ENCODE data around the gene DLGAP1.

DLGAP1 gene

GRCh38 chr18:4237664-4238041, 217.5 kb downstream of the DLGAP1 start:
- no peak overlapping the region for H3K4me3 ChIP-seq (ENCODE audit: low read depth, low read length, poor library complexity, severe bottlenecking)
- TF ChIP-seq EZH2 (IDR thresholded peaks at IDR 0.05; ENCODE audit: borderline replicate concordance, low read length) (no peak), CTCF (IDR thresholded peaks at IDR 0.05; ENCODE audit: low read length) (no peak)
- no peaks in the 10 kb centered on the region for H4K20me1 ChIP-seq (ENCODE audit: insufficient read depth, low read length)
- H3K36me3 ChIP-seq (ENCODE audit: insufficient read depth, low read length): no peaks in the 10 kb centered on the region
- H3K27me3 ChIP-seq (ENCODE audit: insufficient read depth, low read length): no peaks in the 10 kb centered on the region
- H3K79me2 ChIP-seq (ENCODE audit: insufficient read depth, low read length): no peaks in the 10 kb centered on the region
- no peak overlapping the region for H2AFZ ChIP-seq (ENCODE audit: low read length)
- H3F3A ChIP-seq (ENCODE audit: insufficient read depth, low read length): no peaks in the 10 kb centered on the region
- H3K4me1 ChIP-seq (ENCODE audit: insufficient read depth, low read length, severe bottlenecking): no peaks in the 10 kb centered on the region
- no peak overlapping the region for H3K27ac ChIP-seq (ENCODE audit: low read depth, low read length, poor library complexity, severe bottlenecking)
- no peak overlapping the region for H3K4me2 ChIP-seq (ENCODE audit: low read length)
- H3K9me3 ChIP-seq (ENCODE audit: low read length): no peaks in the 10 kb centered on the region
- no peaks in the 10 kb centered on the region for H3K9me2 ChIP-seq (ENCODE audit: low read depth, low read length)
- no peak overlapping the region for H3K9ac ChIP-seq (ENCODE audit: low read length)

GRCh38 chr18:4236940-4237663, 218.0 kb downstream of the DLGAP1 start:
- Histone ChIP-seq H3K9ac (ENCODE audit: low read length) (no peak overlapping the region), H3K27me3 (ENCODE audit: insufficient read depth, low read length) (no peaks in the 10 kb centered on the region), H3F3A (ENCODE audit: insufficient read depth, low read length) (no peaks in the 10 kb centered on the region), H3K79me2 (ENCODE audit: insufficient read depth, low read length) (no peaks in the 10 kb centered on the region), H3K9me3 (ENCODE audit: low read length) (no peaks in the 10 kb centered on the region), H3K36me3 (ENCODE audit: insufficient read depth, low read length) (no peaks in the 10 kb centered on the region), H3K4me2 (ENCODE audit: low read length) (no peak overlapping the region), H3K4me3 (ENCODE audit: low read depth, low read length, poor library complexity, severe bottlenecking) (no peak overlapping the region), H3K9me2 (ENCODE audit: low read depth, low read length) (no peaks in the 10 kb centered on the region), H3K4me1 (ENCODE audit: insufficient read depth, low read length, severe bottlenecking) (no peaks in the 10 kb centered on the region), H3K27ac (ENCODE audit: low read depth, low read length, poor library complexity, severe bottlenecking) (no peak overlapping the region), H2AFZ (ENCODE audit: low read length) (no peak overlapping the region), H4K20me1 (ENCODE audit: insufficient read depth, low read length) (no peaks in the 10 kb centered on the region)
- TF ChIP-seq CTCF (IDR thresholded peaks at IDR 0.05; ENCODE audit: low read length) (no peak), EZH2 (IDR thresholded peaks at IDR 0.05; ENCODE audit: borderline replicate concordance, low read length) (no peak)

GRCh38 chr18:4233468-4233867, 221.6 kb downstream of the DLGAP1 start:
- no peak for TF ChIP-seq EZH2 (IDR thresholded peaks at IDR 0.05; ENCODE audit: borderline replicate concordance, low read length)
- TF ChIP-seq CTCF (IDR thresholded peaks at IDR 0.05; ENCODE audit: low read length): no peak
- H3K27ac ChIP-seq (ENCODE audit: low read depth, low read length, poor library complexity, severe bottlenecking): no peak overlapping the region

More at GRCh38 chr18:4233468-4233867, 221.6 kb downstream of the DLGAP1 start:
- Histone ChIP-seq H3K4me2 (ENCODE audit: low read length) (no peak overlapping the region), H3F3A (ENCODE audit: insufficient read depth, low read length) (no peaks in the 10 kb centered on the region), H3K9me2 (ENCODE audit: low read depth, low read length) (no peaks in the 10 kb centered on the region), H3K4me3 (ENCODE audit: low read depth, low read length, poor library complexity, severe bottlenecking) (no peak overlapping the region), H2AFZ (ENCODE audit: low read length) (no peak overlapping the region), H3K79me2 (ENCODE audit: insufficient read depth, low read length) (no peaks in the 10 kb centered on the region), H3K9me3 (ENCODE audit: low read length) (no peaks in the 10 kb centered on the region), H3K36me3 (ENCODE audit: insufficient read depth, low read length) (no peaks in the 10 kb centered on the region), H4K20me1 (ENCODE audit: insufficient read depth, low read length) (no peaks in the 10 kb centered on the region), H3K9ac (ENCODE audit: low read length) (no peak overlapping the region), H3K4me1 (ENCODE audit: insufficient read depth, low read length, severe bottlenecking) (no peaks in the 10 kb centered on the region), H3K27me3 (ENCODE audit: insufficient read depth, low read length) (no peaks in the 10 kb centered on the region)

All from OCI-LY1 (cell line).